HepG2 (cell line): Measurements from ENCODE around the gene UBE2I. TPM values are rescaled to one million over a fixed set of nuclear protein-coding genes. Genes with fewer than 3 reads are reported as not detected.

Source experiments
- AFF4 ChIP-seq: sonication (generic); formaldehyde crosslinking; IDR thresholded peaks from 2 replicates; pipeline ENCODE4 v1.4.0; 2020; ENCODE audit warnings: missing genetic modification reagents
- BCL6 ChIP-seq: IDR thresholded peaks from 2 replicates; pipeline ENCODE4 v1.6.1; 2016; ENCODE audit warnings: missing genetic modification reagents, missing compliant biosample characterization
- CEBPZ ChIP-seq: IDR thresholded peaks from 2 replicates; pipeline ENCODE4 v1.6.1; 2012; ENCODE audit warnings: low read length, improper control_type of control experiment
- GLMP ChIP-seq: sonication (generic); formaldehyde crosslinking; IDR thresholded peaks from 2 replicates; pipeline ENCODE4 v1.9.0; 2021; ENCODE audit warnings: missing genetic modification reagents, mild to moderate bottlenecking, borderline replicate concordance
- HIVEP1 ChIP-seq: sonication (generic); formaldehyde crosslinking; IDR thresholded peaks from 2 replicates; pipeline ENCODE4 v1.4.0; 2020; ENCODE audit warnings: mild to moderate bottlenecking, missing genetic modification reagents
- IRF9 ChIP-seq: sonication (generic); formaldehyde crosslinking; IDR thresholded peaks from 2 replicates; pipeline ENCODE4 v1.8.0; 2022; ENCODE audit warnings: missing genetic modification reagents, mild to moderate bottlenecking, borderline replicate concordance
- MBNL3 ChIP-seq: fragments of 250-450 bp; sonication (Bioruptor Pico); conservative IDR thresholded peaks from 2 replicates; pipeline ENCODE4 v1.8.0; 2022; ENCODE audit warnings: mild to moderate bottlenecking, inconsistent platforms
- NR2F6 ChIP-seq, 2 experiments: IDR thresholded peaks; 2 replicates each; pipeline ENCODE4 v1.6.1; 2016; ENCODE audit warnings: antibody characterized with exemption in 1 of 2, mild to moderate bottlenecking in 1 of 2
- REST ChIP-seq, 2 experiments: IDR thresholded peaks; 2 replicates each; pipeline ENCODE4 v1.6.1; 2011 to 2012; ENCODE audit warnings: low read length in 2 of 2, borderline replicate concordance in 1 of 2, low read depth in 1 of 2, mild to moderate bottlenecking in 1 of 2, moderate library complexity in 1 of 2
- ZFP91 ChIP-seq: sonication (generic); formaldehyde crosslinking; IDR thresholded peaks from 2 replicates; pipeline ENCODE4 v1.9.0; 2022; ENCODE audit warnings: missing genetic modification reagents, mild to moderate bottlenecking, borderline replicate concordance
- ZNF263 ChIP-seq: sonication (generic); formaldehyde crosslinking; IDR thresholded peaks from 2 replicates; pipeline ENCODE4 v1.4.0; 2020; ENCODE audit warnings: missing genetic modification reagents
- polyA plus RNA-seq, 8 experiments: library from polyadenylated mRNA; depleted of rRNA in 3 of 8; stranded (reverse) in 7 of 8; unstranded in 1 of 8; fragments of >200 nt; fragmentation: Illumina TruSeq in 4 of 8; extraction: Trizol in 4 of 8; gene quantifications; 2 replicates each; pipeline versions ENCODE4 v1.2.1 to v1.2.3, GENCODE V29; 2011 to 2016; ENCODE audit warnings: low read depth in 4 of 8, missing spikeins in 1 of 8, mixed read lengths in 1 of 8; ENCODE audit not compliant: insufficient read depth in 1 of 8
- total RNA-seq, 5 experiments: library from RNA; depleted of rRNA; stranded (reverse); fragments of >200 nt; fragmentation: Illumina TruSeq; extraction: Trizol; gene quantifications; 2 replicates each; pipeline ENCODE4 v1.2.3, GENCODE V29; 2016; ENCODE audit warnings: low read depth in 1 of 5

UBE2I gene
- total and polyA plus RNA-seq, 2 of the 13 experiments (the other 11 are each of a cell fraction or from before 2014, with no cell fraction given) = 75.8 to 98.9 TPM

GRCh38 chr16:1351582-1352362, 42.3 kb downstream of the UBE2I start, which contains the start of the genes GNPTG and TSR3 (continued):
- TF ChIP-seq NR2F6 (IDR thresholded peaks at IDR 0.05) (no peak), NR2F6 (CRISPR knock-in tag; IDR thresholded peaks at IDR 0.05) (no peak; the same call in 1 of the 2 replicates), MBNL3 (CRISPR knock-in tag) (no peak), HIVEP1 (CRISPR knock-in tag) (no peak), ZFP91 (no peak), AFF4 (CRISPR knock-in tag) (no peak), GLMP (no peak), IRF9 (CRISPR knock-in tag) (peak; percentile 64; the same call in 1 of the 2 replicates), BCL6 (CRISPR knock-in tag) (0 out of 2 replicates have a peak, but pooled peaks have one; percentile 21), ZNF263 (CRISPR knock-in tag) (peak; percentile 34; the same call in 1 of the 2 replicates), CEBPZ (no peak), REST (IDR thresholded peaks at IDR 0.05; ENCODE audit: borderline replicate concordance in 1 of 2, low read depth in 1 of 2, low read length in 2 of 2) (0 out of 4 replicates have a peak, but pooled peaks of 1 of the 2 experiments have one; percentile 49)
